ENCODE measurements around the gene PCDH8. TPM values are rescaled to one million over a fixed set of nuclear protein-coding genes. Genes with fewer than 3 reads are reported as not detected.

PCDH8 gene
- total RNA-seq, 6 experiments from 2014 or later = not detected

GRCh38 chr13:52838433-52839107 lies 9.9 kb downstream of the PCDH8 start:
- intact Hi-C loops (cut with DNase I) = no loop called here
- H3K4me1 ChIP-seq = no peaks in the 10 kb centered on the region
- WGBS (ENCODE audit: insufficient coverage, low coverage, low lambda C conversion rate, missing lambda C conversion rate) = 10% methylated on average over 3 of the region's 6 CpGs
- no peaks in the 10 kb centered on the region for H3K9me3 ChIP-seq
- H3K36me3 ChIP-seq = no peaks in the 10 kb centered on the region
- TF ChIP-seq CTCF (IDR thresholded peaks at IDR 0.05) (no peak), POLR2A (IDR thresholded peaks at IDR 0.05) (no peak)
- no peak for ATAC-seq
- no peaks in the 10 kb centered on the region for H3K27me3 ChIP-seq
- no peak for DNase-seq
- H3K4me3 ChIP-seq = no peak overlapping the region
- no peak overlapping the region for H3K27ac ChIP-seq

- ATAC-seq (no peak), DNase-seq (no peak)
- no peaks in the 10 kb centered on the region for H3K4me1 ChIP-seq
- no peaks in the 10 kb centered on the region for H3K9me3 ChIP-seq
- TF ChIP-seq POLR2A (IDR thresholded peaks at IDR 0.05) (no peak), CTCF (IDR thresholded peaks at IDR 0.05) (no peak)
- H3K27ac ChIP-seq = no peak overlapping the region
- no peaks in the 10 kb centered on the region for H3K36me3 ChIP-seq
- H3K27me3 ChIP-seq = no peaks in the 10 kb centered on the region
- H3K4me3 ChIP-seq = no peak overlapping the region
- WGBS (ENCODE audit: insufficient coverage, low coverage, low lambda C conversion rate, missing lambda C conversion rate) = 37% methylated on average over 2 of the region's 2 CpGs
- intact Hi-C loops (cut with DNase I) = no loop called here
These were observed 10.6 kb downstream of the PCDH8 start for GRCh38 chr13:52837850-52838249.

DNA sequence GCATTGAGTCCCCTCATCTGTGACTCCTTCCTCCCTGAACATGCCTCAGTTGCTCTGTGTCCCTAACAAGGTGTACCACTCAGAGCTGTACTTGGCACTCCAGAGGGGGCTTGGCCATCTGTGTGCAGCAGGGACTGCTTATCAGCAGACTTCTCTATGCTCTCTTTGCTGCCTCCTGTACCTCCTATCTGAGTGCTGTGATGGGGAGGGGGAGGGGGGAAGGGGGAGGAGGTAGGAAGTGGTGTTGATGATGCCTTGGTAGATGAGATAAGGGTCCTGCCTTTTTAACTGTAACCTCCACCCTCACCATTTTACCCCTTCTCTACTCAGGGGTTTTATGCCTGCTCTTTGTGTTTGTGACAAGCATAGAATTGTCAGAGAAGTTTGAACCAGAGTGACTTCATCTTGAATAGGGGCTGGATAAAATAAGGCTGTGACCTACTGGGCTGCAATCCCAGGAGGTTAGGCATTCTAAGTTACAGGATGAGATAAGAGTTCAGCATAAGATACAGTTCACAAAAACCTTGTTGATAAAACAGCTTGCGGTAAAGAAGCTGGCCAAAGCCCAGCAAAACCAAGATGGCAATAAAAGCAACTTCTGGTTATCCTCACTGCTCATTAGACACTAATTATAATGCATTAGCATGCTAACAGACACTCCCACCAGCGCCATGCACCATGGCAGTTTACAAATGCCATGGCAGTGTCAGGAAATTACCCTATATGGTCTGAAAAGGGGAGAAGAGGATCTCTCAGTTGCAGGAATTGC lies 13.2 kb downstream of the PCDH8 start:
- ATAC-seq = no peak
- WGBS (ENCODE audit: insufficient coverage, low coverage, low lambda C conversion rate, missing lambda C conversion rate) = 27% methylated on average over 1 of the region's 2 CpGs

DNA sequence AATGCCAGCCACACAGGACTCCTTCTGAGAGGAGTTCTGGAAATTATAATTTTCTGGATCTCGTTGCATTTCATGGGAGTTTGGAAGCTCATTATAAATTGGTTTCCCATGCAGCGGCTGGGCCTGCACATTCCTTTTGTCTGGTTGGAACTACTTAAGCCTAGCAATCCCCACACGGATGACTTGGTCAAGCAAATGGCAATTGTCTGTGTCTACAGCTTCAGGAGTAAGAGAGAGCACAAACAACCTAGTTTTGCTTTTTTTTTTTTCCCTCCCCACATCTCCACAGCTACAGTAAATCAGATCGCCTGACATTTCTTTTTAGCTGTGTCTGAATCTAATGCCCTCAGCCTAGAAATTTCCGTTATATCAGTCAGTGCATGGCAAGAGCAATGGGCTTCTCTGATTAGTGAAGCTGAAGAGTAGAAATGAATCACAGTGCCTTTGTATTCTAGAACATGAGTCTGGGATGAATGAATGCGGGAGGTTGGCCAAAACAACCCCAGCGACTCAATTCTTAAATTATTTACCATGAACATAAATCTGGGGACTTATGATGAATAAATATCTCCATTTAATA lies 15.1 kb downstream of the PCDH8 start:
- no peaks in the 10 kb centered on the region for H3K27me3 ChIP-seq
- no peak for DNase-seq
- WGBS (ENCODE audit: insufficient coverage, low coverage, low lambda C conversion rate, missing lambda C conversion rate) = 49% methylated on average over 7 of the region's 7 CpGs
- H3K4me3 ChIP-seq = no peak overlapping the region
- H3K9me3 ChIP-seq = no peaks in the 10 kb centered on the region
- TF ChIP-seq CTCF (IDR thresholded peaks at IDR 0.05) = no peak
- no peak for TF ChIP-seq POLR2A (IDR thresholded peaks at IDR 0.05)
- no peak overlapping the region for H3K27ac ChIP-seq
- no peaks in the 10 kb centered on the region for H3K4me1 ChIP-seq
- ATAC-seq = no peak
- intact Hi-C loops (cut with DNase I) = no loop called here
- no peaks in the 10 kb centered on the region for H3K36me3 ChIP-seq

More for the DNA sequence above, 13.2 kb downstream of the PCDH8 start:
- Histone ChIP-seq H3K27me3 (no peaks in the 10 kb centered on the region), H3K4me1 (no peaks in the 10 kb centered on the region), H3K27ac (no peak overlapping the region), H3K9me3 (no peaks in the 10 kb centered on the region), H3K36me3 (no peaks in the 10 kb centered on the region), H3K4me3 (no peak overlapping the region)
- intact Hi-C loops (cut with DNase I) = no loop called here
- TF ChIP-seq CTCF (IDR thresholded peaks at IDR 0.05) (no peak), POLR2A (IDR thresholded peaks at IDR 0.05) (no peak)
- DNase-seq = no peak

All from right lobe of liver (tissue), 6 donors.